Suppressor macrophage treated with lipopolysaccharide for 1 hour (primary cell): ENCODE data around the gene MACROD1.
A peak's percentile ranks its signal among the peaks of the same experiment; 100 is the strongest.

Source experiments
- DNase-seq, 3 donors: peaks; one replicate each; pipeline ENCODE4 v3.0.0-alpha.2; 2020 to 2022

Gene MACROD1

DNA sequence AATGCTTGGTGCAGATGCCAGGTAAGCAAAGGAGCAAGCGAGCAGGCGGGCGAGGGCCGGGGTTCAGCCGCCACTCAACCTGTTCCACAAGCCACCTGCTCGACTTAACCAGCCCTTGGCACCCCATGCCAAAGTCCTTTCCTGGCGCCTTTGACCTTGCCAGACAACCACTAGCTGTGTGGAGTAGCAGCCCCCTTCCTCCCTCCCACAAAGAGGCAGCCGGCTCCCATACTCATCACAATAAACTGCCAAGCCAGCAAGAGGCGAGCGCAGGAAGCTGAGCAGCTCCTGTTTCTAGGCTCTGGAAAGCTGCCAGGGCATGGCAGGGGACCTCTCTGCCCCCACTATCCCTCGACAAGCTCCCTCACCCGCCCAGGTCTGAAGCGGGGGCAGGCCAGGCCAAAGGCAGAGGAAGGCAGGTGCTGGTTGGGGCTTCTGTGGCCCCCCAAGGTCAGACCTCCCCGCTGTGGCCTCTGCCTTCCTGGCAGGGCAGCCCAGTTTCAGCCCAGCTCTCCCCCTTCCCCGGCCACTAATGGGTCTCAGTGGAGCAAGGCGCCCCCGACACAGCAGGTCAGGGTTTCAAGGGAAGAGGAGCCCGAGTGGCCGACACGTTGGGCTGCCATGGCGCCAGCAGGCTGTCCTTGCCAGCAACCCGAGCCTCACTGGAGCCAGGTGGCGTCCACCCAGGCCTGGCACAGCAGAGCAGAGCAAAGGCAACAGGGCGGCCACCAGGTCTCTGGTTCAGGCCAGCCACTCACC lies 15.3 kb downstream of the MACROD1 start:
- DNase-seq: no peak

DNA sequence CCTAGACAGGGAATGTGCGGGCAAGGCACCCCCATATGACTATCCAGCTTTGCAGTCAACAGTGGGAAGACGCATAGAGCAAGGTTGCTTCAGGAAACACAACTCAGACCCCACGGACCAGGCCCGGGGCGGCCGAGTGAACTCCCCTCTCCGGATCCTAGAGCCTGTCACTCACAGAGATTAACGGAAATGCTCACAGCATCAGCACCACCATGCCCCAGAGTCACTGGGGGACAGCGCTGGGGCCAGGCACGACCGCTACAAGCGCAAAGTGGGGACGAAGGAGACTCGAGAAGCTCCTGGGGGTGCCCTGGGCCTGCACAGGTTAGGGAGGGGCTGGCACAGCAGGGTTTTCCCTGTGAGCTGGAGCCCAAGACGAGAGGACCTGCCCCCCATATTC lies 15.9 kb downstream of the MACROD1 start:
- DNase-seq: no peak

DNA sequence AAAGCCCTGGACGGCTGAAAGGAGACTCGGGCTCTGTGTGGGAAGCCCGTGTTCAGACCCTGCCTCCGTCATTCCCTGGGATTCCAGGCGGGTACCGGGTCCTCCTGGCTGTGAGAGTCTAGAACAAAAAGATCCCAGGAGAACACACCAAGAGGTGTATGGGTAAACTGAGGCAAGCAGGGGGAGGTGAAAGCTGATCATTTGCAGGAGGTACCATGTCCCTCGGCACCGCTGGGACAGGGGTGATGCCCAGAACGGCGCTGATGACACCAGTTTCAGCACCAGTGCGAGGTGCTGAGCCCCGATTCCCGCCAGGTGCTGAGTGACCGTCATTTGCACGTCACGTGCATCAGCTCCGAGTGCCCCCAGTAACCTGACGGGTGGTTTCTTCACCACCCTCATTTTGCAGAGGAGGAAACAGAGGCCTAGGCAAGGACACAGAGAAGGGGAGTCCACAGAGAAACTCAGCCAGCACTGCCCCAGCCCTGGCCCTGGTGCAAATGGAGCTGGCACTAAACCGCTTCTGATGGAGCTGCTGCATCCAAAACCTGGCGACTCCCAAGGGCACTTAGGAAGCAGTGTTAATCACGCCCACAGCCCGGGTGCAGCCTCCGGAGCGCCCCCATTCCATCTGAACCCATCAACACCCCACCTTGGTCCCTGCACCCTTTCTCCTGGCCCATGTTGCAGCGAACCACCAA lies 16.8 kb downstream of the MACROD1 start:
- no peak for DNase-seq

DNA sequence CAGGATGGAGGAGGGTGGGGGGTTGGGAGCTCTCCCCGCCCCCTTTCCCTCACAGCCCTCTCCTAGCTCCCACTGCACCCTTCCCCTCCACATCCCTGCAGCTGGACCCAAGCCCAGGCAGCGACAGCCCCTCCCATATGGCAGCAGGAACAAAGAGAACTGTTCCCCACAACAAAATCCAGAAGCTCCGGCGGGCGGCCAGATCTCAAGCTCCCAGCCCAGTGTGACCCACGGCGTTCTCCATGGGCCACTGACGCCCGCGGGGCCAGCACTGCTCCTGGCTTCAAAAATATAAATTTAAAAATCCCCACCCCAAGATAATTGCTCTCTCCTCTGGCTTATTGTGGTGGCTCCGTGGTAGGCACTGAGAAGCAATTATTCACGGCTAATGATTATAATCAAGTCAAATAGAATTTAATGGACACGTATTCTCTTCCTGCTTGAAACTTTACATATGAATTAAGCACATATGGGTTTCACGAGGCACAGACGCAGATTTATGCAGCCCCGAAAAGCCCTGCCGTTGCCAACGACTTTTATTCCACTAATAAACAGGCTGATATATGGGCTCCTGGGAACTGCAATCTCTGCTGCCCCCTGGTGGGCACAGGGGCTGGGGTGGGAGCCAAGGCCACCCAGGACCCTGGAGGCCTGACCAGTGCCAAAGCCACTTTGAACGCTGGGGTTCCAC lies 17.5 kb downstream of the MACROD1 start:
- DNase-seq: peak; percentile 77 to 91 (median 86)

DNA sequence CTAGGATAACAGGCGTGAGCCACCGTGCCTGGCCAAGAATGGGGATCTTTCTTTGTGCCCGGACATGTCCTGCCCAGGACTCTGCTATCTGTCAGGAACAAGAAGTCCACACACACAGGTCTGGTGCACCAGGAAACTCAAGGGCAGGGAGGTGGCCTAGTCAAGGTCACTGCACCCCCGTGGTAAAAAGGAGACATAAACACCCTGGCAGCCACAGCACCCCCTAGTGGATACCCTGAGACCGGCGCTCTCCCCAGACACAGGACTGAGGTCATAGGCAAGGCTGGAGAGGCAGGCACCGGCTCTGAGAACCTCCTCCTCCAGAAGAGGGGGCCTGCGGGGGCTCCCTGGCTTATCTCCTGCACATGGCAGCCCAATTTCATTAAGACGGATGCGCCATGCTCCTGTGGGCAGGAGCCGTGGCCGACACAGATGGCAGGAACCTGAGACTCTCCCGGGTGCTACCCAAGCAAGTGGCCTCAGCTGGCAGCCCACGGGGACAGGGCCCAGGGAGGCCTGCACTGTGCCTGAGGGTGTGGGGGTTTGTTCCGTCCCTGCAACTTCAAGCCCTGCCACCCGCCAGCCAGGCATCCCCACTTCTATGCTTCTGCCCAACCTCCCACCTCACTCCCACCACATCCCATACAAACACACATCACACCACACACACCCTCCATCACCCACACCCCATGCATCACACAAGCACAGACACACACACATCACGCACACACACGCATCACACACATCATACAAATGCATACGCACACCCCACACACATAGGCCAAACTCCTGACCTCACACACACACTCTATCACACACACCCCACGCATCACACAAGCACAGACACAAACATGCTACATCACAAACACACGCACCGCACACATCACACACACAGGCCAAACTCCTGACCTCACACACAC lies 19.6 kb downstream of the MACROD1 start:
- DNase-seq: peak; percentile 77 to 87 (median 82)

DNA sequence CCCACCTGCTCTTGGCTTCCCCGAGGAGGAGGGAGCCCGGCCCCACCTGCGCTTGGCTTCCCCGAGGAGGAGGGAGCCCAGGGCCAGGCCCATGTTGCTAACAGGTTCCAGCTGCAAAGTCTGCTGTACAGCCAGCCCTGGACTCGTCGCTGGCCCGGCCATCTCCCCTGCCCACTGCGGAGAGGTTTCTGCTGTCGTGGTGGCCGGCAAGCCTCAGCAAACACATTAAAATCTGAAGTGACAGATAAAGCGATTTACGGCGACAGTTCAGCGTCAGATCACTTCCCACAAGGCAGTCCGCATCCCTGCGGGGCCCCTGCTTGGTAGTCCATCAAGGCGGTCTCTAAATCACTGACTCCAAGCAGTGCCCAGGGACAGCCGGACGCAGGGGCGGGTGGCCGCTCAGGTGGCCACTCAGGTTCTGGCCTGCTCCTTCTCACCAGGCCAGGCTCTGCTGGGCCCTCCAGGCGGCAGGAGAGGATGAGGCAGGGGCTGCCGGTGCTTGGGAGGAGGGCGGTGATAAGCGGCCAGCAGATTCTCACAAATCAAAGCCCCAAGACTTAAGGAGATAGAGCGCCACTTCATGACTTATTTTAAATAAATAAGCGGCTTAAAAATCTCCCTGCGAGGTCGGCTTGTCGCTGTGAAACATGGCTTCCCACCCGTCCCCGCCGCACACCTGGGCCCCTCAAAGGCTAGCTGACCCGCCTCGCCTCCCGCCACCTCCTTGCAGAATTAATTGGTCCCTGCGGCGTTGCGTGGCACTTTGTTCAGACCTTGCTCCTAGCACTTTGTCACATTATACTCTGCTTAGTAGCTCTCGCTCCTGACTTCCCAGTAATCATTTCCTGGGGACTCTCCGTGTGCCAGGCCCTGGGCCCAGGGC lies 21.1 kb downstream of the MACROD1 start:
- no peak for DNase-seq

DNA sequence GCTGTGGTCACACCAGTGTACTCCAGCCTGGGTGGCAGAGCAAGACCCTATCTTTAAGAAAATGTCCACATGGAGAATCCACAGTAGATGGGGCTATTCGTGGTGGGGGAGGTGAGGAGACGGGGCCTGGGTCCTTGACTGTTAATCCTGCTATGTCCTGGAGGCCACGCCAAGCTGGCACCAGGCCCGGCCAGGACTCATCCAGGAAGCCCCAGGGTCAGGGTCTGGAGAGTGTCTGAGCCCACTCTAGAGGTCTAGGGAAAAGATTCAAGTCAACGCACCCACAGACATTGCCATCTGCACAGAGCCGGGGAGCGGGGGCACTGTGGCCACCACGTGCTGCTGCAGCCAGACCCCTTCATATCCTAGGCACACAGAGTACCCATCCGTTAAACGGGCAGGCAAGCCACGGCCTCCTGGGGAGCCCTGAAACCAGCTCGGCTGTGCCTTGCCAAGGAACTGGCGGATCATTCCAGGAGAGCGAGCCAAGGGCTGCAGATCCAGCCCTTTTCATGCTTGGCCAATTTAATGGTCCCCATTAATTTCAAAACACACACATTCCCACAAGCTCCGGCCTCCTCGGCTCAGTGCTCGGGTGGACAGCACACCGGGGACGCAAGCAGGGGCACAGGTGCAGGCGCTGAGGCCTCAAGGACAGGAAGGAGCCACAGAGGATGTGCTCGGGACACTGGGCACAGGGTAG lies 24.7 kb downstream of the MACROD1 start:
- DNase-seq: no peak

DNA sequence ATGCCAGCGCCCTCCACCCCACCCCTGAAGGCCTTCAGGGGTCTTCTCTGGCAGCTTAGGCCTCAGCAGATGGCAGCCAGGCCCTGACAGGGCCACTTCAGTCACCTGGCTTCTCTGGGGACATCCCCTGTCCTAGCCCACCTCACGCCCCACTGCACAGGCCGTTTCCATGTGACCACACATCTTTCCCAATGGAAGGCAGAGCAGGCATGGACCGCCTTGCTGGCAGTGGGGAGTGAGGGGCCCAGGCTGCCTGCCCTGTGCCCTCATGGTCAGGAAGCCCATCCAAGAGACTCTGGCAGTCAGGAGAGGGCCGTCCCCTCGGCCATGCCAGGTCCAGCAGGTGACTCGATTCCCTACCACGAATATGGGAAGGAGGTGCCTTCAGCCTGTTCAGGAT lies 25.8 kb downstream of the MACROD1 start:
- no peak for DNase-seq

DNA sequence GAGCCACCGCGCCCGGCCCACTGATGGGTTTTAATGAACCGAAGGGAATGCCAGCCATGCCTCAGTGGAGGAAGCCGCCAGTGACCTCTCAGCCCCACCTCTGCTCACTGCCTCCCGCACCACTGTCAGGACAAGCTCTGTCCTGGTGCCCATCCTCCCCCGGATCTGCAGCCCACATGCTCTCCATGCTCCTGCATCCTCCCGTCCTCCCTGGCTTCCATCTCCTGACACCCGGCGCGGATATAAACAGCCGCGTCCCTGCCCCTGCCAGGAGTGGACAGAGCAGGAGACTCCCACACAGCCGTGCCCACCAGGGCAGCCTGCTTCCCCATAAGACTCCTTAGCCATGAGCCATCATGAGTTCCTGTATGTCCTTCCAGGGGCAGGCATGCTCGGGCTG lies 26.9 kb downstream of the MACROD1 start:
- no peak for DNase-seq

DNA sequence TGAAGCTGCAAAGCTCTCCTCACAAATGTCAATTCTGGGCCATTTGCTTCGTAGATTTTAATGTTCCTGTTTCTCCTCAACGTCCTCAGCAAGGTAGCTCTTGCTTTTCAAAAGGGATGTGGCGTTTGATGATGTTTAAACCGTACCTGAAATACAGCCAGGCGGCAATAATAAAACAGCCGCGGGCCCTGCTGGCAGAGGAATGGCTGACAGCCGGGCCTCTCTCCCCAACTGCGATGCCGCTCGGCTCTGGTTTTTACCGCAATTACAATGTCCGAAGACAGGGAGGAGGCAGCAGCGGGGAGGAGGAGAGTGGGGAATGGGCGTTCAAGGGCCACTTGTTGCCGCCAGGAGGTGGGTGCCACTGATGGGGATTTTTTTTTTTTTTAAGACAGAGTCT lies 27.5 kb downstream of the MACROD1 start:
- no peak for DNase-seq

DNA sequence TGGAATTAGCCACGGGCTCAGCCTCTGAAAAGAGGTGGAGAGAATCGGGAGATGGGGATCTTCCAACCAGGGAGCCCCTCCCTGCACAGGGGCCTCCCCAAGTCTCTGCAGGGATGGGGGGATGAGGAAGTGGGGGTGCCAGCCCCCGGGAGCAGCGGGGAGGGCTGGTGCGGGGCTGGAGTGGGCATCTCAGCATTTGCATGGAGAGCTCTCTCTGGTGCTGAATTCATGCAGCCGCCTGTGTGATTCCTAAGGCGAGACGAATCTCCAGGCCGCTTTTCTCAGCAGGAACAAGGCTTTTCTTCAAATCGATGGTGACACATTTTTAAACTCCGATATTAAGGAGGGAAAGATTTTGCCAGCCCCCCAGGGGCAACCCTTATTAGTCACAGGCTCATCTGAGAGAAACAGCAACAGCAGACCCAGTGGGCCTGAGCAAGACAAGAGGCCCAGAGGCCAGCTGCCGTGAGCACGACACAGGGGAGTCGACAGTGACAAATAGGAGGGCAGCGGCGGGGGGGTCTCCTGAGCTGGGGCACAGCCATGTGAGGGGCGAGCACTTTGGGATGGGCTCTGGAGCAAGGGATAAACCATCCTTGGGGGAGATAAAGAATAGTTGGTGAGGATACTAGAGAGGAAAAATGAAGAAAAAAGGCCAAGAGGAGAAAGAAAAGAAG lies 29.0 kb downstream of the MACROD1 start:
- DNase-seq: no peak

DNA sequence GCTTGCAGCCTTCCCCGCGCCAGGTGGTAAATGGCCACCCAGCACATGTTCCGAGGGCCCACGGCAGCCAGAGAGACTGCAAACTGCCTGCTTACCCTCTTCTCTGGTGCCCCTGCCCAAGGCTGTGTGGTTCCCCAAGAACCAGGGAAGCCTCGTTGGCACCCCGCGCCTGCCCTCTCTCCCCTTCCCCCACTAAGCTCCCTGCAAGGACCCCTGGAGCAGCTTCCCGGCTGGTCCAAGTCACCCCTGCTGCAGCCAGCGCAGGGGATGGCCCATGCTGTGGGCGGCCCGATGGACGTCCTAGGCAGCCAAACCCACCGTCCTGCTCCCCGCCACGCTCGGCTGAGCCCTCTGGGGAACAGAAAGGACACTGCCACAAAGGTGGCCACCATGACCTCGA lies 30.2 kb downstream of the MACROD1 start:
- DNase-seq: no peak

DNA sequence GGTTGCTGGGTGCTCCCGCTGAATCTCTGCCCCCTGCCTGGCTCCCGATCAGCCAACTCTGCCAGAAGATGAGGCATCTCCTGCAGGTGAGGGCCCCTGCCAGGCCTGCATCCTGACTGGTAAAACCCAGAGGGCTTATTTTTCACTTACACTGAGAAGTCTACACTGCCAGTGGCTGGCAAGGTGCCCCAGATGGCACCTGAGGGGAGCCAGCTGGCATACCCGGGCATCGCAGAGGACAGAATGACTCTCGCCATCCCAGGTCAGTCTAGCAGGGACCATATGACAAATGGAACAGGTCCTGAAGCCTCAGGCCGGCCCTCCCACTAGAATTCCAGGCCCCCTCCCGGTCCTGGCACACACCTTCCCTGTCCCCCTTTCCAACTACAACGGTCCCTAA lies 30.9 kb downstream of the MACROD1 start:
- no peak for DNase-seq

DNA sequence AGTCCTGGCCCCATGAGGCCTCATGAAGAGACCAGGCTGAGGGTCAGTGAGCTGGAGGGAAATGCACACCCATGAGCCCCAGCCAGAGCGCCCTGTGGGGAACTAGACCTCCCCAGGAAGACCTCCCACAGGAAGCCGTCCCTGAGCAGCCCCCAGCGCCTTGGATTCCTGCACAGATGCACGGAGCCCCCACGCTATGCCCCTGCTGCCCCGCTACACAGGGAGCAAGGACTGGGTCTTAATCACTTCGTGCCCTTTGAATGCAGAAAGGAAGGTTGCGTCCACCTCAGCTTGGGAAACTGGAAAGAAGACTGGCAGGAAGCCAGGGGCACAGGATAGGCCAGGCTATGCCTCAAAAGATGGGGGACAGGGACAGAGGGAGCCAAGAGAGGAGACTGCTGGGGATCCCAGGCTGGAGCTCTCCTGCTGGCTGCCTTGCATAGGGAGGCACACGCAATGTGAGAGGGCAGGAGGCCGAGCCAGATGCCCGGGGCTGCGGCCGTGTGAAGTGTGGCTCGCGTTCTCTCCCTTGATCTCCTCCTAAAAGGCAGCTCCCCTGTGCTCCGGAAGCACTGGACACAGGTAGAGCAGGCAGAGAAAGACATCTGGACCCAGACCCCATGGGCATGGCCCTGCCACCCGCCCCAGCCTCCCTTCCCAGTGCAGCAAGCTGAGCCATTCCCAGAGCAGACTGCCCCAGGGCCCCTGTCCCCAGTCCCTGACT lies 32.8 kb downstream of the MACROD1 start:
- DNase-seq: no peak

DNA sequence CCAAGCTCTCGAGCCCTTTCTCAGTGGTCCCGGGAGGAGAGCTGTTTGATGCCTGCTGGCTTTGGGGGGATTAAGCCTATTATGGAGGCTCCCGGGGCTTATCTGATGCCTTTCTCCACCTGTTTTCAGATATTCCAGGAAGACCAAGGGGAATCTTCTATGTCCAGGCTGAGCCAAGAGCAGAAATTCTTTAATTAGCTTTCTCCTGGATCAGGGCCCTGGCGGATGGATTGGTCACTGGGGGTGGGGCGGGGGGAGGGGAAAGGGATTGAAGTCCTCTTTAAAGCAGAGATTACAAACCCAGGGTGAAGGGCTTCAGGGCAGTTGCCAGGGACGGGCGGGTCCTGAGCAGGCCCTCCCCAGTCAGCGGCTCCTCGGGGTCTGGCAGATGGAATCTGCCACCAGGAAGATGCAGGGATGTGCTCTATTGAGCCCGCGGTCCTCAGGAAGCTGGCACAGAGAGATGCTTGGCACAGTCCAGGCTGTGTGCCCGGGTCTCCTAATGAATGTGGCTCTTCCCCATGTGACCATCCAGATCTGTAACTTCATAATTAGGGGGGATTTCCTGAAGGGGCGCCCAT lies 33.6 kb downstream of the MACROD1 start:
- DNase-seq: no peak

DNA sequence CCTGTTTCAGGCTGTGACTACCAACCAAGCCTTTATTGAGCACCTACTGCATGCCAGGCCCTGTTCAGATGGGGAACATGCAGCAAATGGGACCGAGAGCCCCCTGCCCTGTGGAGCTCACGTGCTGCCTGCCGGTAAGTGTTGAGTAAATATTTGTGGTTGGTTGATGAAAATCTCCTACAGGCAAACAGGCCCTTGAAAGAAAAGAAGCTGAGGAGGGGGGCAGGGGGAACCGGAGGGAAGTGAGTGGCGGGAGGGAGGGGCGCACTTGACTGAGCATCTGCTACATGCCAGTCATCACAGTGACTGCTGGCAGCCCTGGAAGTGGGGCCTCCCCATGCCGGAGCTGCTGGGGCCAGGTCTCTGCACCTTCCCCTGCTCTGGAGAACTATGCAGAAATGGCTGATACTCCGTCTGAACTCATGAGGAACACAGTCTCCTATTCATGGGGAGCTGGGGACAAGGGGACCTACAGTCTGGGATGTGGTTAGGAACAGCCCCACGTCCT lies 34.2 kb downstream of the MACROD1 start:
- DNase-seq: no peak

DNA sequence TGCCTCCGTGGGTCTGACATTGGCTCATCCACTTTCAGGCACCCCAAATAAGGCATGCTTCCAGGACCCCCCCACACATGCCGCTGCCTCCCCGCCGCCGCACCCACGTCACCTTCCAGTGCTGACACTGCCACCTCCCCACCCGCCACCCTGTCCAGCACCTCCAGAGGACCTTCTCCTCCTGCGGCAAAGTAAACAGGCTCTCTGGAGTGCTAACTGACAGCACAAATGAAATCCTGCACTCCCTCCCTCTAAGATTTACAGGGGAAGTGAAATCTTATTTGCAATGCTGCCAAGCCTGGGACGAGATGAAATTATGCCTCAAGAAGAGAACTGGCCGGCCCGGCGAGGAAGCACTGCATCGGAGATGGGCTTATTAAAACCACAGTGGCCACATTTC lies 35.3 kb downstream of the MACROD1 start:
- no peak for DNase-seq

DNA sequence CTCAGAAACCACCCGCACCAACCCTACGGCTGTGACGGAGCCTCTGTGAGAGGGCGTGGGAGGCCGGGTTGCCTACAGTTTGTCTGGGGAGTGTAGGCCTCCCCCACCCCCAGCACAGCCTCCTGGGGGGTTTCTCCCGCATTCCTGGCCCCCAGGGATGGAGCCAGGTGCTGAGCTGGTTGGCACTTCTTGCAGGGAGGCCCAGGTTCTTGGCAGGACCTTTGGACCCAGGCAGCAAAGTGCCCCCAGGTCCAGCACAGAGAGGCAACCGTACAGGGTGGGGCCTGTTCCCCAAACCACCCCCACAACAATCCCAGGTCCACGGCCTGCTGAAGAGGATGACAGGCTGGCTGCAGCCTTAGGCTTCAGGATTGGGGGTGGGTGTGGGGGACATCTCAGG lies 36.5 kb downstream of the MACROD1 start:
- DNase-seq: no peak
